HEK293 (cell line): ENCODE results near the gene ZNF503.

ENCODE experiments used
- CTCF ChIA-PET: fragments of 350-600 bp; formaldehyde crosslinking; extraction: SDS; loops from one replicate; lab custom pipeline; 2021; ENCODE audit warnings: antibody characterized with exemption; lab: Yijun Ruan, JAX
- POLR2A ChIA-PET: fragments of 300-600 bp; formaldehyde crosslinking; extraction: SDS; loops from one replicate; lab custom pipeline; 2020; ENCODE audit warnings: antibody characterized with exemption, inconsistent platforms; lab: Yijun Ruan, JAX
- H3K27ac ChIP-seq: fragments of 200-500 bp; sonication (Bioruptor generic); 2 replicates; pipeline ENCODE4 v1.5.1; 2014; ENCODE audit warnings: low read depth, low read length, control low read depth, inconsistent platforms; ENCODE audit errors: extremely low read depth
- H3K36me3 ChIP-seq, 2 experiments: fragments of 200-500 bp in 1 of 2; sonication (Bioruptor generic) in 1 of 2; 1 replicate in 1 of 2; 2 replicates in 1 of 2; pipeline ENCODE4 v1.5.1; 2014 to 2017; ENCODE audit warnings: inconsistent platforms in 2 of 2, low read length in 2 of 2; ENCODE audit not compliant: control insufficient read depth in 2 of 2, insufficient read depth in 1 of 2
- H3K4me1 ChIP-seq: fragments of 200-500 bp; sonication (Bioruptor generic); 2 replicates; pipeline ENCODE4 v1.5.1; 2014; ENCODE audit warnings: mild to moderate bottlenecking, low read length, inconsistent platforms; ENCODE audit not compliant: control insufficient read depth, insufficient read depth
- H3K4me3 ChIP-seq: 2 replicates; pipeline ENCODE4 v1.5.1; 2011; ENCODE audit warnings: low read depth, mild to moderate bottlenecking, control low read depth, low read length, moderate library complexity
- H3K9me3 ChIP-seq: fragments of 200-500 bp; sonication (Bioruptor generic); 2 replicates; pipeline ENCODE4 v1.5.1; 2014; ENCODE audit warnings: low read depth, low read length, inconsistent platforms; ENCODE audit not compliant: control insufficient read depth, insufficient read depth
- HOXC10 ChIP-seq: sonication (generic); formaldehyde crosslinking; IDR thresholded peaks from 2 replicates; pipeline ENCODE4 v1.8.1; 2023; ENCODE audit warnings: mild to moderate bottlenecking, missing genetic modification reagents
- KLF1 ChIP-seq: fragments of 450-650 bp; formaldehyde crosslinking; IDR thresholded peaks from 2 replicates; pipeline ENCODE4 v1.5.1; 2016; ENCODE audit warnings: missing biosample characterization, missing genetic modification characterization
- MZF1 ChIP-seq: fragments of 450-650 bp; formaldehyde crosslinking; IDR thresholded peaks from 2 replicates; pipeline ENCODE4 v1.5.1; 2017; ENCODE audit warnings: missing biosample characterization, missing genetic modification characterization, borderline replicate concordance
- TRIM28 ChIP-seq: IDR thresholded peaks from 2 replicates; pipeline ENCODE4 v1.6.1; 2011; ENCODE audit warnings: low read length, control low read depth, borderline replicate concordance
- ZFP3 ChIP-seq: fragments of 450-650 bp; formaldehyde crosslinking; IDR thresholded peaks from 2 replicates; pipeline ENCODE4 v1.5.1; 2016; ENCODE audit warnings: low read depth, missing biosample characterization, missing genetic modification characterization
- ZNF114 ChIP-seq: fragments of 450-650 bp; formaldehyde crosslinking; IDR thresholded peaks from 2 replicates; pipeline ENCODE4 v1.5.0; 2017; ENCODE audit warnings: missing biosample characterization, missing genetic modification characterization
- ZNF19 ChIP-seq: fragments of 450-650 bp; formaldehyde crosslinking; IDR thresholded peaks from 2 replicates; pipeline ENCODE4; 2016; ENCODE audit warnings: missing biosample characterization, missing genetic modification characterization, low read depth
- ZNF202 ChIP-seq: fragments of 450-650 bp; formaldehyde crosslinking; IDR thresholded peaks from 2 replicates; pipeline ENCODE4 v1.5.1; 2016; ENCODE audit warnings: missing biosample characterization, missing genetic modification characterization, borderline replicate concordance
- ZNF394 ChIP-seq: fragments of 450-650 bp; formaldehyde crosslinking; IDR thresholded peaks from 2 replicates; pipeline ENCODE4 v1.5.1; 2016; ENCODE audit warnings: missing biosample characterization, missing genetic modification characterization, mild to moderate bottlenecking, moderate library complexity, borderline replicate concordance
- ZNF423 ChIP-seq: fragments of 450-650 bp; formaldehyde crosslinking; IDR thresholded peaks from 2 replicates; pipeline ENCODE4 v1.5.1; 2016; ENCODE audit warnings: missing biosample characterization, missing genetic modification characterization
- ZNF48 ChIP-seq: fragments of 450-650 bp; formaldehyde crosslinking; IDR thresholded peaks from 2 replicates; pipeline ENCODE4 v1.5.1; 2016; ENCODE audit warnings: missing biosample characterization, missing genetic modification characterization
- ZNF549 ChIP-seq: fragments of 450-650 bp; IDR thresholded peaks from 2 replicates; pipeline ENCODE4 v1.5.1; 2018; ENCODE audit warnings: missing biosample characterization, missing genetic modification characterization, mild to moderate bottlenecking, inconsistent platforms, moderate library complexity
- ZNF558 ChIP-seq: fragments of 450-650 bp; formaldehyde crosslinking; IDR thresholded peaks from 2 replicates; pipeline ENCODE4 v1.5.1; 2016; ENCODE audit warnings: missing biosample characterization, missing genetic modification characterization
- ZNF623 ChIP-seq: fragments of 450-650 bp; formaldehyde crosslinking; IDR thresholded peaks from 2 replicates; pipeline ENCODE4 v1.5.1; 2016; ENCODE audit warnings: missing biosample characterization, missing genetic modification characterization
- ZNF664 ChIP-seq: fragments of 450-650 bp; formaldehyde crosslinking; IDR thresholded peaks from 2 replicates; pipeline ENCODE4 v1.5.1; 2016; ENCODE audit warnings: missing biosample characterization, missing genetic modification characterization
- ZNF707 ChIP-seq: fragments of 450-650 bp; formaldehyde crosslinking; IDR thresholded peaks from 2 replicates; pipeline ENCODE4 v1.5.1; 2016; ENCODE audit warnings: missing biosample characterization, missing genetic modification characterization
- ZNF792 ChIP-seq: fragments of 450-650 bp; formaldehyde crosslinking; IDR thresholded peaks from 2 replicates; pipeline ENCODE4 v1.5.1; 2016; ENCODE audit warnings: missing biosample characterization, missing genetic modification characterization
- ZNF837 ChIP-seq: fragments of 450-650 bp; formaldehyde crosslinking; IDR thresholded peaks from 2 replicates; pipeline ENCODE4 v1.5.1; 2016; ENCODE audit warnings: missing biosample characterization, missing genetic modification characterization
- TF ChIP-seq, protein P1 (sequence below): fragments of 450-650 bp; formaldehyde crosslinking; IDR thresholded peaks from 2 replicates; pipeline ENCODE4 v1.5.1; 2016; ENCODE audit warnings: missing biosample characterization, missing genetic modification characterization, low read depth
- TF ChIP-seq, protein P2 (sequence below): fragments of 450-650 bp; formaldehyde crosslinking; IDR thresholded peaks from 2 replicates; pipeline ENCODE4 v1.5.1; 2017; ENCODE audit warnings: missing biosample characterization, missing genetic modification characterization

ZNF503 gene

DNA sequence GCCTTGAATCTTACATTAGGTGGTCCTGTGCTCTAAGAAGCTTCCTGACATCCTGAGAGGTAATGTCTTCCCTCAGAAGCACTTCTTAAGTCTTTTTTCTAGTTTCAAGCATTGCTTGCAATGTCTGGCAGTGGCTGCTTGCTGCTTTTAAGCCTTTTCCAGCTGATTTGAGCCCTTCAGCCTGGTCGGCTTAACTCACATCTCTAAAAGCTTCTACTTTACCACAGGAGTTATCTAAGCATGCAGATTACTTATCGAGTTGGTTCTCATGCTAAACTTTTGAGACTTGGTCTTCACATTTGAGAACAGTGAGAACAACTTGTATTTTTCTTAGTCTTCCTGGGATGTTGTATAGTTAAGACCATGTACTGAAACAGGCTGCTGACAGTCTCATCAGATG lies 33.7 kb upstream of the ZNF503 start (continued):
- TF ChIP-seq ZNF19 (no peak), ZNF394 (no peak), ZNF707 (tag by site-specific recombination) (no peak), ZNF549 (tag by site-specific recombination) (no peak), ZNF48 (no peak), ZNF202 (tag by site-specific recombination) (no peak), HOXC10 (CRISPR knock-in tag) (no peak)

DNA sequence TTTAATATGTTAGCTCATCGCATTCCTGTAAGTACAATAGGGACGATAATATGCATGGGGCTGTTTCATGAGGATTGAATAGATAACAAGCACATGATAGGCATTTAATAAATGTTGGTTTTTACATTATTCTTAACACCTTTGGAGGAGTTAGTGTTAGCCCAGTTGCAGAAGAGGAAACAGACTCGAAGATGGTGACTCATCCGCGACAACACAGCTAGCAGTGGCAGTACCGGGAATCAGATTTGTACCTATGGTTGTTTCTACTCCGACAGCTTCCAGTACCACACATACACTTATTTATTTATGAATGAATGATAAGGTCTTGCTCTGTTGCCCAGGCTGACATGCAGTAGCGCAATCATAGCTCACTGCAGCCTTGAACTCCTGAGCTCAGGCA lies 32.7 kb upstream of the ZNF503 start:
- Histone ChIP-seq H3K9me3 (no peaks in the 10 kb centered on the region), H3K36me3 (no peaks in the 10 kb centered on the region), H3K4me3 (no peak overlapping the region), H3K4me1 (peaks cover 16% of the 10 kb centered on the region; the same call in 1 of the 2 replicates), H3K27ac (no peak overlapping the region)
- ChIA-PET POLR2A (no interaction called here), CTCF (interaction anchor here (0.6 kb wide), 1 partner anchor 53 kb away, joined by 3 read pairs; no protein-coding TSS in a partner anchor)
- no peak for TF ChIP-seq ZNF837 (tag by site-specific recombination)
- no peak for TF ChIP-seq MZF1
- TF ChIP-seq ZNF558 (tag by site-specific recombination), result no peak
- no peak for TF ChIP-seq ZNF114
- TF ChIP-seq, protein P1, sequence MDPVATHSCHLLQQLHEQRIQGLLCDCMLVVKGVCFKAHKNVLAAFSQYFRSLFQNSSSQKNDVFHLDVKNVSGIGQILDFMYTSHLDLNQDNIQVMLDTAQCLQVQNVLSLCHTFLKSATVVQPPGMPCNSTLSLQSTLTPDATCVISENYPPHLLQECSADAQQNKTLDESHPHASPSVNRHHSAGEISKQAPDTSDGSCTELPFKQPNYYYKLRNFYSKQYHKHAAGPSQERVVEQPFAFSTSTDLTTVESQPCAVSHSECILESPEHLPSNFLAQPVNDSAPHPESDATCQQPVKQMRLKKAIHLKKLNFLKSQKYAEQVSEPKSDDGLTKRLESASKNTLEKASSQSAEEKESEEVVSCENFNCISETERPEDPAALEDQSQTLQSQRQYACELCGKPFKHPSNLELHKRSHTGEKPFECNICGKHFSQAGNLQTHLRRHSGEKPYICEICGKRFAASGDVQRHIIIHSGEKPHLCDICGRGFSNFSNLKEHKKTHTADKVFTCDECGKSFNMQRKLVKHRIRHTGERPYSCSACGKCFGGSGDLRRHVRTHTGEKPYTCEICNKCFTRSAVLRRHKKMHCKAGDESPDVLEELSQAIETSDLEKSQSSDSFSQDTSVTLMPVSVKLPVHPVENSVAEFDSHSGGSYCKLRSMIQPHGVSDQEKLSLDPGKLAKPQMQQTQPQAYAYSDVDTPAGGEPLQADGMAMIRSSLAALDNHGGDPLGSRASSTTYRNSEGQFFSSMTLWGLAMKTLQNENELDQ (tag by site-specific recombination), result no peak
- TF ChIP-seq KLF1 (tag by site-specific recombination), result no peak
- TF ChIP-seq TRIM28, result no peak

DNA sequence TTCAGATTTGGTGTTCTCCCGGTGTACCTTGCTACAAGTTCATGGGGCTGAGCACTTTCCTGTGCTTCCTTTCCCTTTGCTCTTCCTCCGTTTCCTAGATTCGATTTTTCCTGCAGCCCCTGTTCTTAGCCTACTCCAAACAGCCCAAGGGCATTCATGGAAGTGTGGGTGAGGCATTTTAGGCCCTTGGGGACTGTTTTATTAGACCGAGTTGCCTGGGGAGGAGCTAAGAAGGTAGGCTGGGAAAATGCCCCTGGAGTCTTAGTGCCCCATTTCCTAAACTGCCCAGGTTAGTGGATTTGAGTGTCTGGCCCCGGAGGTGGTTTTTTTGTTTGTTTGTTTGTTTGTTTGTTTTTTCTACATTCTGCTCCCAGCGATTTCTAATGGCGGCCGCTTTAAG lies 31.7 kb upstream of the ZNF503 start:
- Histone ChIP-seq H3K27ac (no peak overlapping the region), H3K36me3 (no peaks in the 10 kb centered on the region), H3K9me3 (no peaks in the 10 kb centered on the region), H3K4me1 (peaks cover 21% of the 10 kb centered on the region; the same call in 1 of the 2 replicates), H3K4me3 (no peak overlapping the region)
- TF ChIP-seq ZNF623 (tag by site-specific recombination) (no peak), ZNF423 (tag by site-specific recombination) (0 out of 2 replicates have a peak, but pooled peaks have one; percentile 21), ZFP3 (tag by site-specific recombination) (no peak)
- ChIA-PET CTCF (no interaction called here), POLR2A (interaction anchor here (0.6 kb wide), 1 partner anchor 31 kb away, joined by 10 read pairs; no protein-coding TSS in a partner anchor)

DNA sequence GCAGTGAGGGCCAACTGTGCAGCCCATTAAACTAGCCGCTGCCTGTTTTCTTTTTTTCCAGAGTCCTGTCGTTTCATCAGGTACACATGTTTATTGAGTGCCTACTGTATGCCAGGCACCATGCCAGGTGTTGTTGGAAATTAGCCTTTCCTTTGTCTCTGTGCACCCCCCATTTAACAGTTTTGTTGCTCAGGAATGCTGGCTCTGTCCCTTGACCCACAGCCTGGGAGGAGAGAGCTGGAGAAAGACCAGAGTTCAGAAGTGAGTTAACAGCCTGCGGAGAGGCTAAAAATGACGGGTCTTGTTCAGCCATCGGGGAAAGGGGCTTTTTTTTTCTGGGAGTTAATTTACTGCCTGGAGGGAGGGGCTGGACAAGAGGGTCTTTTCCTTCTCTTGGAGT lies 31.2 kb upstream of the ZNF503 start:
- CTCF ChIA-PET, result no interaction called here
- no peak overlapping the region for H3K27ac ChIP-seq
- POLR2A ChIA-PET, result no interaction called here
- no peak overlapping the region for H3K4me3 ChIP-seq
- H3K4me1 ChIP-seq, result peaks cover 24% of the 10 kb centered on the region; the same call in 1 of the 2 replicates
- H3K9me3 ChIP-seq, result no peaks in the 10 kb centered on the region
- TF ChIP-seq ZNF792 (tag by site-specific recombination), result peak; percentile 80
- TF ChIP-seq, protein P2, sequence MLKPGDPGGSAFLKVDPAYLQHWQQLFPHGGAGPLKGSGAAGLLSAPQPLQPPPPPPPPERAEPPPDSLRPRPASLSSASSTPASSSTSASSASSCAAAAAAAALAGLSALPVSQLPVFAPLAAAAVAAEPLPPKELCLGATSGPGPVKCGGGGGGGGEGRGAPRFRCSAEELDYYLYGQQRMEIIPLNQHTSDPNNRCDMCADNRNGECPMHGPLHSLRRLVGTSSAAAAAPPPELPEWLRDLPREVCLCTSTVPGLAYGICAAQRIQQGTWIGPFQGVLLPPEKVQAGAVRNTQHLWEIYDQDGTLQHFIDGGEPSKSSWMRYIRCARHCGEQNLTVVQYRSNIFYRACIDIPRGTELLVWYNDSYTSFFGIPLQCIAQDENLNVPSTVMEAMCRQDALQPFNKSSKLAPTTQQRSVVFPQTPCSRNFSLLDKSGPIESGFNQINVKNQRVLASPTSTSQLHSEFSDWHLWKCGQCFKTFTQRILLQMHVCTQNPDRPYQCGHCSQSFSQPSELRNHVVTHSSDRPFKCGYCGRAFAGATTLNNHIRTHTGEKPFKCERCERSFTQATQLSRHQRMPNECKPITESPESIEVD, result no peak
- TF ChIP-seq ZNF664 (tag by site-specific recombination), result peak; percentile 55; the same call in 1 of the 2 replicates
- TF ChIP-seq ZFP3 (tag by site-specific recombination), result peak; percentile 72
- H3K36me3 ChIP-seq, result no peaks in the 10 kb centered on the region
